Left renal pelvis (tissue), 4 donors: ENCODE measurements around the gene CYTIP. TPM values are rescaled to one million over a fixed set of nuclear protein-coding genes. Genes with fewer than 3 reads are reported as not detected.
"Not testable (repeated sequence)": the region's sequence is repeated elsewhere in the genome, so short reads cannot be mapped to it uniquely, and the experiment has no call there.

ENCODE experiments used
- DNase-seq, 4 donors: peaks; one replicate each; pipeline ENCODE4 v3.0.0-alpha.2; 2013; ENCODE audit warnings: low read depth in 4 of 4, low spot score in 3 of 4
- polyA plus RNA-seq, 4 donors: library from polyadenylated mRNA; unstranded; fragments of 120-200 nt; gene quantifications; one replicate each; pipeline ENCODE4 v1.2.1, GENCODE V29; 2013; ENCODE audit not compliant: insufficient read length in 4 of 4

Gene CYTIP
- polyA plus RNA-seq, 4 donors, result 1.3 to 2.3 (median 2.1) TPM

GRCh38 chr2:157427003-157427921, 16.6 kb downstream of the CYTIP start:
- DNase-seq, result no peak

- no peak for DNase-seq
Measured at GRCh38 chr2:157426477-157426994, 17.4 kb downstream of the CYTIP start.

GRCh38 chr2:157424374-157424773, 19.5 kb downstream of the CYTIP start:
- DNase-seq, result no peak

- DNase-seq, result no peak
Measured at GRCh38 chr2:157421964-157422363, 21.9 kb downstream of the CYTIP start.

- no peak for DNase-seq
Measured at GRCh38 chr2:157421331-157421944, 22.5 kb downstream of the CYTIP start.

- no peak for DNase-seq
Measured at GRCh38 chr2:157420771-157421323, 23.0 kb downstream of the CYTIP start.

GRCh38 chr2:157419031-157419575, 24.8 kb downstream of the CYTIP start:
- DNase-seq, result no peak

GRCh38 chr2:157418239-157418641, 25.6 kb downstream of the CYTIP start:
- DNase-seq, result no peak

- DNase-seq, result no peak
Measured at GRCh38 chr2:157415591-157416101, 28.2 kb downstream of the CYTIP start.

- DNase-seq, result no peak
Measured at GRCh38 chr2:157414050-157414449, 29.8 kb downstream of the CYTIP start.

GRCh38 chr2:157413326-157414035, 30.4 kb downstream of the CYTIP start:
- no peak for DNase-seq

- DNase-seq, result no peak
Measured at GRCh38 chr2:157411624-157412336, 32.1 kb downstream of the CYTIP start.

- not testable (repeated sequence) for DNase-seq
Measured at GRCh38 chr2:157405398-157405797, 38.5 kb downstream of the CYTIP start.

- DNase-seq, result no peak
Measured at GRCh38 chr2:157404363-157404762, 39.5 kb downstream of the CYTIP start.

- not testable (repeated sequence) for DNase-seq
Measured at GRCh38 chr2:157402801-157403485, 40.9 kb downstream of the CYTIP start.

- no peak for DNase-seq
Measured at GRCh38 chr2:157395811-157396210, 48.1 kb downstream of the CYTIP start.

- no peak for DNase-seq
Measured at GRCh38 chr2:157394928-157395327, 49.0 kb downstream of the CYTIP start.

GRCh38 chr2:157393348-157393747, 50.5 kb downstream of the CYTIP start:
- DNase-seq, result no peak

- no peak for DNase-seq
Measured at GRCh38 chr2:157388827-157389226, 55.1 kb downstream of the CYTIP start.
